Activated CD8-positive, alpha-beta memory T cell treated with anti-CD3 and anti-CD28 coated beads for 4 hours (primary cell): ENCODE data around the gene FLNB.

Experiments used
- DNase-seq, 2 donors: peaks; one replicate each; pipeline ENCODE4 v3.0.0-alpha.2; 2020; ENCODE audit warnings: low read depth in 2 of 2

Gene FLNB, protein sequence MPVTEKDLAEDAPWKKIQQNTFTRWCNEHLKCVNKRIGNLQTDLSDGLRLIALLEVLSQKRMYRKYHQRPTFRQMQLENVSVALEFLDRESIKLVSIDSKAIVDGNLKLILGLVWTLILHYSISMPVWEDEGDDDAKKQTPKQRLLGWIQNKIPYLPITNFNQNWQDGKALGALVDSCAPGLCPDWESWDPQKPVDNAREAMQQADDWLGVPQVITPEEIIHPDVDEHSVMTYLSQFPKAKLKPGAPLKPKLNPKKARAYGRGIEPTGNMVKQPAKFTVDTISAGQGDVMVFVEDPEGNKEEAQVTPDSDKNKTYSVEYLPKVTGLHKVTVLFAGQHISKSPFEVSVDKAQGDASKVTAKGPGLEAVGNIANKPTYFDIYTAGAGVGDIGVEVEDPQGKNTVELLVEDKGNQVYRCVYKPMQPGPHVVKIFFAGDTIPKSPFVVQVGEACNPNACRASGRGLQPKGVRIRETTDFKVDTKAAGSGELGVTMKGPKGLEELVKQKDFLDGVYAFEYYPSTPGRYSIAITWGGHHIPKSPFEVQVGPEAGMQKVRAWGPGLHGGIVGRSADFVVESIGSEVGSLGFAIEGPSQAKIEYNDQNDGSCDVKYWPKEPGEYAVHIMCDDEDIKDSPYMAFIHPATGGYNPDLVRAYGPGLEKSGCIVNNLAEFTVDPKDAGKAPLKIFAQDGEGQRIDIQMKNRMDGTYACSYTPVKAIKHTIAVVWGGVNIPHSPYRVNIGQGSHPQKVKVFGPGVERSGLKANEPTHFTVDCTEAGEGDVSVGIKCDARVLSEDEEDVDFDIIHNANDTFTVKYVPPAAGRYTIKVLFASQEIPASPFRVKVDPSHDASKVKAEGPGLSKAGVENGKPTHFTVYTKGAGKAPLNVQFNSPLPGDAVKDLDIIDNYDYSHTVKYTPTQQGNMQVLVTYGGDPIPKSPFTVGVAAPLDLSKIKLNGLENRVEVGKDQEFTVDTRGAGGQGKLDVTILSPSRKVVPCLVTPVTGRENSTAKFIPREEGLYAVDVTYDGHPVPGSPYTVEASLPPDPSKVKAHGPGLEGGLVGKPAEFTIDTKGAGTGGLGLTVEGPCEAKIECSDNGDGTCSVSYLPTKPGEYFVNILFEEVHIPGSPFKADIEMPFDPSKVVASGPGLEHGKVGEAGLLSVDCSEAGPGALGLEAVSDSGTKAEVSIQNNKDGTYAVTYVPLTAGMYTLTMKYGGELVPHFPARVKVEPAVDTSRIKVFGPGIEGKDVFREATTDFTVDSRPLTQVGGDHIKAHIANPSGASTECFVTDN (N-terminal part only)

DNA sequence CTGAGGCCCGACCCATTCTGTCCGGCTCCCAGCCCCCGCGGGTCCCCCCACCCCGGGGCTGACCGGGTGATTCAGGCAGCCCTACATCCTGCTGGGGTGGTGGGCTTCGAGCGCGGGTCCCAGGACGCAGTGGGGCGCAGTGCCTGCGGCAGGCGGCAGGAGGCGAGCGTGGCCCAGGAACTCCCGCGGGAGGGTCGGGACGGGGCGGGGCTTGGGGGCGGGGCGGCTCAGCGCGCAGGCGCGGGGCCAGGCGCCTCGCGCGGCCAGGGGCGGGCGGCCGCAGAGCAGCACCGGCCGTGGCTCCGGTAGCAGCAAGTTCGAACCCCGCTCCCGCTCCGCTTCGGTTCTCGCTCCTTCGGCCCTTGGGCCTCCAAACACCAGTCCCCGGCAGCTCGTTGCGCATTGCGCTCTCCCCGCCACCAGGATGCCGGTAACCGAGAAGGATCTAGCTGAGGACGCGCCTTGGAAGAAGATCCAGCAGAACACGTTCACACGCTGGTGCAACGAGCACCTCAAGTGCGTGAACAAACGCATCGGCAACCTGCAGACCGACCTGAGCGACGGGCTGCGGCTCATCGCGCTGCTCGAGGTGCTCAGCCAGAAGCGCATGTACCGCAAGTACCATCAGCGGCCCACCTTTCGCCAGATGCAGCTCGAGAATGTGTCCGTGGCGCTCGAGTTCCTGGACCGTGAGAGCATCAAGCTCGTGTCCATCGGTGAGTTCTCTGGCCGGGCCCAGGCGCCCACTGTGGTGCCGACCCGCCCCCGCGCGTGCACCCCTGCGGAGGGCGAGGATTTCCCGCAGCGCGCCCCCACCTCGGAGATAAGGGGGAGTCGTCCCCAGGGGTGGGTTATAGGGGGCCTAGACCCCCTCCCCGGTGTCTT, at the start of gene FLNB:
Gene FLNB, plus strand, starts transcription at position 282 of the 885 bp plus-strand sequence. Its CDS starts 143 bp downstream, at position 425.
- DNase-seq, result peak; percentile 44 to 57

DNA sequence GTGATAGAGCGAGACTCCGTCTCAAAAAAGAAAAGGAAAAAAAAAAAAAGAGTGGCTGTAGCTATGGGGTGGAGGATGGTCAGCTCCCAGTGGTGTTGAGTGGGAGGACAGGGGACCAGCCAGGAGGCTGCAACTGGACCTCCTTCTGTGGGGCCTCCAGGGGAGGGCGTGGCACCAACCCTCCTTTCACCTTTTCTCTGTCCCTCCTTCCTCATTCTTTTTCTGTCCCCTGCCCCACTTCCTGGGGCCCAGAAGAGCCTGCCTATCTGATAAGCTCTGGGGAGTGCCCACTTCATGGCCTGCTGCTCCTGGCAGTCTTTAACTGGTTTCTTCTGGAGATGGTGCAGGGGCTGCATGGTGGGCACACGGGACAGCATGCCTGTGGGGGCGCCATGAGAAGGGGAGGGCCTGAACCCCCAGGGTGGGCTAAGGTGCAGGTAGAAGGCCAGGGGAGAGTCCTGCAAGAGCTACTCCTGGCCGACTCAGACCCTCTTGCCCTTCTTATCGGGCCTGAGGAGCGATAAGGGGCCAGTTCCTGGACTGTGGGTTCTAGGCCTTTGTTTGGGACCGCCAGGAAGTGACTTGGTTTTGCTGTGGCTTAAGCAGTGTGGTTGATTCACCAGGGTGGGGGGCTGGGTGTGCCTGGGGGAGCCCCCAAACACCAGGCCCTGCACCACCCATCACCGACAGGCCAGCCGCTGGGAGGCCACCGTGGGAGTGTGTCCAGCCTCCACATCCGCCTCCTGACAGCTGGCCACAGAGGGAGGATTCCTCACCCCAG, 49.4 kb upstream of the FLNB start:
- DNase-seq, result no peak

DNA sequence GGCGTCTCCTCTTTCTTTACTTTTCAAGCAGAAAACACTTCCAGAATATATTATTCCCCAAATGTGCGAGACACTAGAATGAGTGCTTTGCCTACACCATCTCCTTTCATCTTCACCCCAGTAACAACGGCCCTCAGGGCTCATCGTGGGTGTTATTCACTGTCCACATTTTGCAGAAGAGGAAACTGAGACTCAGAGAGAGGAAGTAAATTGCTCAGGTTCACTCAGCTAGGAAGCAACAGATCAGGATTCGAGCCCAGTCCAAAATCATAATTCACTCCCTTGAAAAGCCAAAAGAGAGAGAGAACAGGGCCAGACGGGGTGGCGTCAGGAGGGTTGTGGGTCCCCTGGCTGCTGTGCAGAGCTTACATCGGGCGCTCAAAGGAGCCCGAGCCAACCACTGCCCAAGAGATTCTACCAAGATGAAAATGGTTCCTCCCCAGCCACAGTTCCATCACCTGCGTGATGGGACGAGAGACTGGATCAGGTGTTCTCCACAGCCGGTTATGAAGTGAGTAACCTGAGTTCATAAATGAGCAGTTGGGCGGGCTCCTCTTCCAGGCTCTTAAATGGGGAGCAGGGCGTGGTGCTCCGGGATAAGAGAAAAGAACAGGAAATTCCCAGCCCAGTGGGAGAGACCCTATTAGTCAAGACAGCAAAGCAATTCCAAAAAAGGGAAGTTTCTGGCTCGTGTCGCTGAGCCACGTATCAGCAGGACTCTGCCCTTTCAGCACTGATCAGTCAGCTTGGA, 48.6 kb upstream of the FLNB start:
- no peak for DNase-seq

DNA sequence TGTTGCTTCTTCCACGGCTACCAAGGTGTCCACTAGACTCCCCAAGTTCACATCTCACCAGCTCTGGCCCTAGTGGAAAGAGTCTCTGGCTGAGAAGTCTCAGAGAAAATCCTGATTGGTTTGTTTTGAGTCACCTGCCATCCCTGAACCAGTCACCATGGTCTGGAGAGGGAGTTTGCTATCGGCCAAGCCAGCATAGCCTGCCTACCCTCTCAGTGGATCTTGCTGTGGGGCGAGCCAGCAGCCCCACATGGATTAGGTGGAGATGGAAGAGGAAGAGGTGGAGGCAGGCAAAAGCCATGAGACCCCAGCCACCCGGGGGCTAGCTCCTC, 48.1 kb upstream of the FLNB start:
- no peak for DNase-seq

DNA sequence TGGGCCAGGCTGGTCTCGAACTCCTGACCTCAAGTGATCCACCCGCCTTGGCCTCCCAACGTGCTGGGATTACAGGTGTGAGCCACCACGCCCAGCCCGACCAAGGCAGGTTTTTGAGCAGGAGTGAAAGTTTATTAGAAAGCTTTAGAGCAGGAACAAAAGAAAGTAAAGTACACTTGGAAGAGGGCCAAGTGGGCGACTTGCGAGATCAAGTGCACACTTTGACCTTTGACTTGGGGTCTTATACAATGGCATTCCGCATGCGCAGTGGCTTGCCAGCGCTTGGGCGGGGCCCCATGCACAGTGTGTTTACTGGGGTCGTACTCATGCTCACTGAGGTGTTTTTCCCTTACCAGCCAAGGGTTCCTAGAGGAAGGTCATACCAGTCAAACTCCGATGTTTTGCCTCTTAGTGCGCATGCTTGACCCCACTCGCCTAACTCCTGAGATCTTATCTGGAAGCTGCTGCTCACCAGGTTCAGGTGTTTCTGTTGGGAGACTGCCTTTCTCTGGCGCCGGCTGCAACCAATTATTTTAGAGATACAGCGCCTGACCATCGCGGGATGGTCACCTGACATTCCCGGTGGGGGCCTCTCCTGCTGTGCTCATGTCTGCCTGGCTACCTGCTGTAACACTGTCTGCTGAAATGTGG, 46.9 kb upstream of the FLNB start:
- DNase-seq, result no peak

DNA sequence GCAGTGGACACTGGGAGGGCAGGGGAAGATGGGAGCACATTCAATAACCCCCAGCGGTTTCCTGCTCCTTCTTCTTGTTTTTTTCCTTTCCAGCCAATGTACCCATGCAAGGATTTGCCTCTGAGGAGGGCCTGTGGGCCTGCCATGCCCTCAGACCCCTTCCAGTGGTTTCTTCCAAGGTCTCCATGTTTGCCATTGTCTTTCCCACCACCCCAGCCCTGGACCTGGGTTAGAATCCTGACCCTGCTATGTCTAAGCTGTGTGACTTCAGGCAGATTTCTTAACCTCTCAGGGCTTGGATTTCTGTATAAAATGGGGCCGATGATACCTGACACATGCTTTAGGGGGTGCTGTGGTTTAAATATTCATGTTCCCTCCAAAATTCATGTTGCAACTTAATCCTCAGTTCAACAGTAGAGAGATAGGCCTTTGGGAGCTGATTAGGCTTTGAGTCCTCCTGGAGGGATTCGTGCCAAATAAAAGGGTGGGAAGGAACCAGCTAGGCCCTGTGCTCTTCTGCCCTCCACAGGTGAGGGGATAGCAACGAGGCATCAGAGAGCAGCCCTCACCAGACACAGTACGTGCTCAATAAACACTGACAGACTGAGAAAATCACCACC, 46.3 kb upstream of the FLNB start:
- no peak for DNase-seq

DNA sequence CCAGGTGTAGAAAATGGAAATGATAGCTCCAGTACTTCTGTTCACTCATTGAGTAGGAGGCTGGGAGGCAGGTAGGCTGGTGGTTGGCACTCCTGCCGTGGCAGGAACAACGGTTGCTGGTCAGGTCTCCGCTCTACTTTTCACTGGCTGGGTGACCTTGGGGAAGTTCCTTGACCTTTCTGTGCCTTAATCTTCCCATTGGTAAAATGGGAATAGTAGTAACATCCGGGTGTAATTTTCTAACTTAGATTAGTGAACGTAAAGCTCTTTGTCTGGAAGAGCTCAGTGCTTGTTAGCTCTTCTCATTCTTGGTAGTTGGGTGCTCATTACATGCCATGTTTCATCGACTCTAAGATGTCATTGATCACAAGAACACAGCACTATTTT, 45.8 kb upstream of the FLNB start:
- DNase-seq, result no peak

DNA sequence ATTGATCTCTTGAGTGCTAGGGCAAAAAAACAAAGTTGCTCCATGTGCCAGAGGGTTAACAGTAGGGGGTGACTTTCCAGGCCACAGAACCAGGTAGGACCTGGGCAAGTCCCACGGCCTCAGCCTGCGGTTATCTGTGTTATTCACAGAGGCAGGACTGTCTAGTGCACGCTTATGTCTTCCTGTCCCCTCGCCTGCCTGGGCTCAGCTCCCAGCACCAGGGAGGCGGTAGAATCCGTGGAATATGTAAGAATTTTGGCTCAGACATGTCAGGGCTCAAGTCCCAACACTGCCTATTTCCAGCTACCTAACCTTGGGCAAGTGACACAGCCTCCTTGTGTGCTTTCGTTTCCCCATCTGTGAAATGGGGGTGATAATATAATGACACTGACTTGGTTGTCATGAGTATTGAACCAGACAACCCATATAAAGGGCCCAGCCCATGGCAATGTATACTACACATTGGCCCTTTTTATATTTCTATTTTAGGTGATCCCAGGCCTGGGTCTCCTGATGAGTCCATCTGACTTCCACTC, 44.3 kb upstream of the FLNB start:
- no peak for DNase-seq

DNA sequence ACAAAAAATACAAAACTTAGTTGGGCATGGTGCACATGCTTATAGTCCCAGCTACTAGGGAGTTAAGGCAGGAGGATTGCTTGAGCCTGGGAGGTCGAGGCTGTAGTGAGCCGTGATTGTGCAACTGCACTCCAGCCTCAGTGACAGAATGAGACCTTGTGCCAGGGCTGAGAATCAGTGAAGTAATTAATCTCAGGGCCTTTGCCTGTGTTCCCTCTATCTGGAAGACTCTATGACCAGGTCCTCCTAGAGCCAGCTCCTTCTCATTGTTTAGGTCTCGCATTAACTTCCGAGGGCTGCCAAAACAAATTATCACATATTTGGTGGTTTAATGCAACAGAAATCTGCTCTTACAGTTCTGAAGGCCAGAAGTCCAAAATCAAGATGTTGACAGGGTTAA, 41.4 kb upstream of the FLNB start:
- no peak for DNase-seq

DNA sequence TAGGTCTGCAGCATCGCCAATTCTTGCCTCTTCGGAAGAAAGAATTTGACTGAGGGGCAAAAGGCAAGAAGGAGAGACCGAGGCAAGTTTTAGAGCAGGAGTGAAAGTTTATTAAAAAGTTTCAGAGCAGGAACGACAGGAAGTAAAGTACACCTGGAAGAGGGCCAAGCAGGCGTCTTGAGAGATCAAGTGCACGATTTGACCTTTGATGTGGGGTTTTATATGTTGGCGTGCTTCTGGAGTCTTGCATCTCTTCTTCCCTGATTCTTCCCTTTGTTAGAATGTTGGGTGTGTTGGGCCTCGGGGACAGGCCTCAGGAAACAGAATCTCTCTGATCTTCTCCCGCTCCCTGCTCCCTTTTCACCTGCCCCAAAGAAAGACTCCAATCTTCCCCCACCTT, 40.6 kb upstream of the FLNB start:
- no peak for DNase-seq

DNA sequence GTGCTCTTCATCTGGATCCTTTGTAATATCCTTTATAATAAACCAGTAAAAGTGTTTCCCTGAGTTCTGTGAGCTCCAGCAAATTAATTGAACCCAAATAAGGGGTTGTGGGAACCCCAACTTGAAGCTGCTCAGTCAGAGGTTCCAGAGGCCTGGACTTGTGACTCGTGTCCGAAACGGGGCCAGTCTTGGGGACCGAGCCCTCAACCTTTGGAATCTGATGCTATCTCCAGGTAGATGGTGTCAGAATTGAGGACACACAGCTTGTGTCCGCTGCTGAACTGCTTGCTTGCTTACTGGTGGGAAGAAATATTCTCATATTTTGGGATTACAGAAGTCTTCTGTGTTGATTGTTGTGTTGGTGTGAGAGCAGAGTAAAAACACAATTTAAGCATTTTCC, 39.7 kb upstream of the FLNB start:
- no peak for DNase-seq

DNA sequence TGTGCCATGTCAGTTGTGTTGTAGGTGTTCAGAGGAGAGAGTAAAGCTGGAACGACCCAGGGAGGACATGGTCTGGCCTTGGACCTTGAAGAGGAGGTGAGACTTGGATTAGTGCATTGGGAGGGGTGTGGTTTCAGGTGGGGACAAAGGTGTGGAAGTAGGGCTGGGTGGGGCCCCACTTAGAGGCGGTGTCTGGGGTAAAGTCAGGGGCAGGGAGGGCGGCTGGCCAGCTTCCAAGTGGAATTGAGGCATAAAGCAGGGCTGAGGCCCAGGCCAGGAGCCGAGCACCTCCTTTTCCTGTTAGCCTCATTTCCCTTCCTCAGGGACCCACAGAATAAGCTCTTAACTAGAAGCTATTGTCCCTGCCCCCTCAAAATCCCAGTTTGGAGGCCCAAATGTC, 36.2 kb upstream of the FLNB start:
- no peak for DNase-seq

DNA sequence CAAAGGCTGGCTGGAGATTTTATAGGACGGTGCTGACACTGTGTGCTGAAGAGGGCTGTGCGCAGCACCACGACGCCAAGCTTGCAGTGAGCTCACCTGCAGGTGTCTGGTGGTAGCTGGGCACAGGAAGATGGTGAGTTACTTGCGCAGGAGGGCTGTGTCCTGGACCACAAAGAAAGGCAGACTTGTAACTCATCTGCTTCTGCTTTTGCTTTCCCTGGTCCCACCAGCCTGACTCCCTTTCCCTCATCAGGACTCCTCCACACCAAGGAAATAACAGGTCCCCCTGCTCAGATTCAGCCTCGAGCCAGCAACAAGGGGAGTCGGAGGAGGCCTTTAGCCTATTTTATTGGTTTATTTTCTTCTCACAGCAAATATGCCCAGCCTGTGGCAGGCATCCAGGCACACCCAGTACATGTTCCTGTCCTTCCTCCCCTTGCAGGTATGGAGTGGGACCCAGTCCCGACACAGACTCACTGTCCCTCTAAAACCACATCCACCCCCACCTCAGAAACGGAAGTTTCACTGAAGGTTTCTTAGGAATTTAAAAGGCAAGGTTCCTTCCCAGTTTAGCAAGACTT, 35.6 kb upstream of the FLNB start:
- no peak for DNase-seq

DNA sequence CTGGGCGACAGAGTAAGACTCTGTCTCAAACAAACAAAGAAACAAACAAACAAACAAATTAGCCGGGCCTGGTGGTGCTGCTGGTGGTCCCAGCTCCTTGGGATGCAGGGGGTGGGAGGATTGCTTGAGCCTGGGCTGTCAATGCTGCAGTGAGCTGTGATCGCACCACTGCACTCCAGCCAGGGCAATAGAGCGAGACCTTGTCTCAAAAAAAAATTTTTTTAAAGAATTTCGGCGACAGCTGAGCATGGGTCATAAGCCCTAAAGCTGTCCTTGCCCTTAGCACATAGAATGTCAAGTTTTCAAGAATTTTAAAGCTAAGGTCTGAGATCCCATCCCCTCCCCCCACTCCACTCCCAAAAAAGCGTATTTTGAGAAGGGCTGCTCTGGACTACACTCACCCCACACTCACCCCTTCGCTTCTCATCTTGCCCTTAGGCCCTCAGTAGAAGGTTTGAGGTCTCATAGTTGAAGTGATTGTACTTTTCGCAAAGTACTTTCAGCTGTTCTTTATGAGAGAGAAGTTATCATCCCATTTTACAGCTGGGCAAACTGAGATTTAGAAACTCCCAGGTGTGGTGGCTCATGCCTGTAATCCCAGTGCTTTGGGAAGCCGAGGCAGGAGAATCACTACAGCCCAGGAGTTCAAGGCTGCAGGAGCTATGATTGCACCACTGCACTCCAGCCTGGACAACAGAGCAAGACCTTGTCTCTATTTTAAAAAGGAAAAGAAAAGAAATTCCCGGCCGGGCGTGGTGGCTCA, 34.3 kb upstream of the FLNB start:
- DNase-seq, result no peak

DNA sequence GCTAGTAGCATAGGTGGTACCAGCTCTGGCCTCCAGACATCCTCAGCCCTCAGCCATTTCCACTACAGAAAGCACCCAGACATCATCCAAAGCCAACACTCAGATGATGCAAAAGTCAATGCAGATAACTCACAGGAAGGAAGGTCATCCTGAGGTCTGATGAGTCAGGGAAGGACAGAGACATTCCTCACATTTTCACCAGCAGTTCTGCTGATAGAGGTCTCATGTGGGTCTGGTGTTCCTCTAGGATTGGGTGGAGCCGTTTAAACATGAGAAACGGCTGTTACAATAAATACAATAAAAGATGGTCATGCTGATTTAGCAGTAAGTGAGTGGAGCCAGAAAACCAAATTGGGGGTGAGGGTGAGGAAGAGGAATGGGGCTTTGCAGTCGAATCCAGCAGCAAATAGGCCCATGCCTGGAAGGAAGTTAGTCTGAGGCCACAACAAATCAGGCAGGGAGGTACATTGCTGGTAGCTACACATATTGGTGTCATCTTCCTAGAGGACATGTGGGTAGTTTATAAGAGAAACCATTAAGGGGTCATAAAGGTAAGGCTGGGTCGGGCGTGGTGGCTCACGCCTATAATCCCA, 33.3 kb upstream of the FLNB start:
- DNase-seq, result no peak

DNA sequence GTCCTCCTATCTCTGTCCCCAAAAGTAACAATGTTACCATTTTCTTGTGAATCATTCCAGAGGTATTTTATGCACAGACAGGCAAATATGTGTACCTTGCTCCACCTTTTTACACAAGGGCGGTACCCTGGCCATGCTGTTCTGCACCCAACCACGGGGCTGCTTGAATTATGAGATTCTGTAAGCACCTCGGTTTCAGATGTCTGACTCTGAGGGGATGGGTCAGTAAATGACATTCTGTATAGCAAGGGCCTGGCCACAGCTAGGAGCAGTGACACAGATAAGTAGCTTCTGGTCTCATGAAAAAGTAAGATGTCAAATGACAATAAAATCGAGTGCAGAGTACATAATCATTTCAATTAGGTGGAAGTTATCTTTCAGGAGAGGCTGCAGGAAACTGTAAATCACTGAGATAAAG, 30.4 kb upstream of the FLNB start:
- DNase-seq, result no peak

DNA sequence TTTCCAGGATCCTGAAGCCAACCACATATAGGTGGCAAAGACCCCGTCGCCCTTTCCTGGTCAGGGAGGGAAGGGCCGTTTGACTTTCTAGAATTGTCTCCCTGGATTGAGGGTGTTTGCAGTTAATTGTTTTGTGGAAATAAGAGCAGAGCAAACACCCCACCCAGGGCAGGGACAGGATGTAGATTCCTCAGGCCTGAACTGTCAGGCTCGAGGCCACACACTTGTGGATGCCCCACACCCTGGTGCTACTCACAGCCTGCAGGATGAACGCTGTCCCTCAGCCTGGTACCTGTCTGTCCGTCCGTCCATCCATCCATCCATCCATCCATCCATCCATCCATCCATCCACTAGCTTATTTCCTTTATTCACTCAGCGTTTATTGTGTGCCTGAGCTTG, 29.9 kb upstream of the FLNB start:
- DNase-seq, result no peak
